ENCODE data around the gene SCLY. TPM values are rescaled to one million over a fixed set of nuclear protein-coding genes. Genes with fewer than 3 reads are reported as not detected.

The SCLY gene
- total and polyA plus RNA-seq, 8 donors, result 5.4 to 12.8 (median 11.4) TPM

DNA sequence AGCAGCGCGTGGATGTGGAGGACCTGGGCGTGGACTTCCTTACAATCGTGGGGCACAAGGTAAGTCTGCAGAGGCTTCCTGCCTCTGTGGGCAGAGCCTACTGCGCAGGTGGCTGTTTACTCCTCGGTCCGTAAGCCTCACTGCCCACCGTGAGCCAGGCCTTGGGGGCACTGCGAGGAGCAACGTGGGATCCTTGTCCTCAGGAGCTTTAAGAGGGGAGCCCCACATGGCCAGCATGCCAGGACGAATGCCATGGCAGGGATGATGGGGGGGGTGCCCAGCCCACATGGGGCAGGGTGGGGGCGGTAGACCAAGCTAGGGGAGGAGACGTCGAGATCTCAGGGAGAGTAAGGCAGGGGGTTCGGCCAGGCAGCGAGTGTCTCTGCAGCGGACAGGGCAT lies 21.4 kb downstream of the SCLY start:
- WGBS, 5 donors, result 91 to 96% (median 94%) methylated on average over 13 to 17 of the region's 17 CpGs
- intact Hi-C loops (cut with DNase I; ENCODE audit: low total_unique reads), result no loop called here

DNA sequence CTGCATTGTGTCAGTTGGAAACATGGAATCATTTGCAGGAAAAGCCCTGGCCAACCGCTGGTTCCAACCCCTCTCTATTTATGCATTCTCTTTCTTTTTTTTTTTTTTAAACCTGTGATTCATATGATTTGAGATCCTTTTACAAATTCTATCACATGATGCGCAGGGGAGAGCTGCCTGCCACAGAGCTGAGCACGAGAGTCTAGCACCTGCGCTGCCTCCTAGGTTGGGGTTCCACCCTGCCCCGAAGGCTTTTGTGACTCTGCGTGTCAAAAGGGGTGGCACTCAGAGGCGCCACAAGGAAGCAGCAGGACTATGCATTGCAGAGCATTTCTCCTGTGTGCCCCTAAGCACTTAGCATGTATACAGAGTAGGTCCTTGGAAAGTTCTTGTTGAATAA lies 22.0 kb downstream of the SCLY start:
- Histone ChIP-seq H3K36me3 (peaks cover 25 to 48% (median 44%) of the 10 kb centered on the region in 4 donors), H3K9me3 (no peaks in the 10 kb centered on the region), H3K4me1 (no peaks in the 10 kb centered on the region), H3K4me3 (no peak overlapping the region), H3K27me3 (no peaks in the 10 kb centered on the region), H3K27ac (no peak overlapping the region)
- peak in 1 of 2 donors; percentile 7 for DNase-seq
- 83 to 97% (median 91%) methylated on average over 7 of the region's 7 CpGs for WGBS, 5 donors
- intact Hi-C loops (cut with DNase I; ENCODE audit: low total_unique reads), result no loop called here
- no peak for TF ChIP-seq EP300 (IDR thresholded peaks at IDR 0.05)
- TF ChIP-seq, protein P1, sequence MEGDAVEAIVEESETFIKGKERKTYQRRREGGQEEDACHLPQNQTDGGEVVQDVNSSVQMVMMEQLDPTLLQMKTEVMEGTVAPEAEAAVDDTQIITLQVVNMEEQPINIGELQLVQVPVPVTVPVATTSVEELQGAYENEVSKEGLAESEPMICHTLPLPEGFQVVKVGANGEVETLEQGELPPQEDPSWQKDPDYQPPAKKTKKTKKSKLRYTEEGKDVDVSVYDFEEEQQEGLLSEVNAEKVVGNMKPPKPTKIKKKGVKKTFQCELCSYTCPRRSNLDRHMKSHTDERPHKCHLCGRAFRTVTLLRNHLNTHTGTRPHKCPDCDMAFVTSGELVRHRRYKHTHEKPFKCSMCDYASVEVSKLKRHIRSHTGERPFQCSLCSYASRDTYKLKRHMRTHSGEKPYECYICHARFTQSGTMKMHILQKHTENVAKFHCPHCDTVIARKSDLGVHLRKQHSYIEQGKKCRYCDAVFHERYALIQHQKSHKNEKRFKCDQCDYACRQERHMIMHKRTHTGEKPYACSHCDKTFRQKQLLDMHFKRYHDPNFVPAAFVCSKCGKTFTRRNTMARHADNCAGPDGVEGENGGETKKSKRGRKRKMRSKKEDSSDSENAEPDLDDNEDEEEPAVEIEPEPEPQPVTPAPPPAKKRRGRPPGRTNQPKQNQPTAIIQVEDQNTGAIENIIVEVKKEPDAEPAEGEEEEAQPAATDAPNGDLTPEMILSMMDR (IDR thresholded peaks at IDR 0.05), result no peak
- no peak for TF ChIP-seq POLR2A (IDR thresholded peaks at IDR 0.05)
- TF ChIP-seq POLR2AphosphoS5 (IDR thresholded peaks at IDR 0.05), result no peak

More for the DNA sequence above, 21.4 kb downstream of the SCLY start:
- DNase-seq, result peak in 1 of 2 donors; percentile 15
- H3K4me1 ChIP-seq, result no peaks in the 10 kb centered on the region
- H3K27ac ChIP-seq, result no peak overlapping the region
- peaks cover 25 to 54% (median 51%) of the 10 kb centered on the region in 4 donors for H3K36me3 ChIP-seq
- no peaks in the 10 kb centered on the region for H3K9me3 ChIP-seq
- H3K27me3 ChIP-seq, result no peaks in the 10 kb centered on the region
- TF ChIP-seq, protein P1 (IDR thresholded peaks at IDR 0.05), result no peak
- TF ChIP-seq POLR2A (IDR thresholded peaks at IDR 0.05) (no peak), POLR2AphosphoS5 (IDR thresholded peaks at IDR 0.05) (no peak), EP300 (IDR thresholded peaks at IDR 0.05) (no peak)
- no peak overlapping the region for H3K4me3 ChIP-seq

DNA sequence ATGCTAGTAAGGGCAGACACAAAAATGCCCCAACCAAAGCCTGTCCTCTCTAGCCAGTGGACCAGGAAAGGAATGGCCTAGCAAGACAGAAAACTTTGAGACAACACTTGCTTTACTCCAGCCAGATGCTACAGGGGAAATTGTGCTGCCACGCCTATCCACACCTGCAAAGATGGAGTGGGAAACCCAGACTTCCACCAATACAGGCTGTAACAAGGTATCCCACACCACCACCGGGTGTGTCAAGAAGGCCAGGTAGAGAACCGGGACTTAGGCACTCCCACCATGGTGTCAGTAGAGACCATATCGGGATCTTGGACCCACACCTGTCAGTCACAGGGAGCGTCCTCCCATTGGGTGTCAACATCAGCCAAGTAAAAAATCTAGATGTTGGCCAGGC lies 23.1 kb downstream of the SCLY start:
- no peaks in the 10 kb centered on the region for H3K27me3 ChIP-seq
- WGBS, 5 donors, result 80 to 100% (median 98%) methylated on average over 5 of the region's 5 CpGs
- H3K9me3 ChIP-seq, result no peaks in the 10 kb centered on the region
- no peaks in the 10 kb centered on the region for H3K4me1 ChIP-seq
- no peak overlapping the region for H3K27ac ChIP-seq
- TF ChIP-seq EP300 (IDR thresholded peaks at IDR 0.05), result no peak
- TF ChIP-seq, protein P1 (IDR thresholded peaks at IDR 0.05), result no peak
- no peak for TF ChIP-seq POLR2AphosphoS5 (IDR thresholded peaks at IDR 0.05)
- TF ChIP-seq POLR2A (IDR thresholded peaks at IDR 0.05), result no peak
- DNase-seq, result peak in 1 of 2 donors; percentile 18
- H3K4me3 ChIP-seq, result no peak overlapping the region
- peaks cover 25 to 48% (median 43%) of the 10 kb centered on the region in 4 donors for H3K36me3 ChIP-seq
- intact Hi-C loops (cut with DNase I; ENCODE audit: low total_unique reads), result no loop called here

DNA sequence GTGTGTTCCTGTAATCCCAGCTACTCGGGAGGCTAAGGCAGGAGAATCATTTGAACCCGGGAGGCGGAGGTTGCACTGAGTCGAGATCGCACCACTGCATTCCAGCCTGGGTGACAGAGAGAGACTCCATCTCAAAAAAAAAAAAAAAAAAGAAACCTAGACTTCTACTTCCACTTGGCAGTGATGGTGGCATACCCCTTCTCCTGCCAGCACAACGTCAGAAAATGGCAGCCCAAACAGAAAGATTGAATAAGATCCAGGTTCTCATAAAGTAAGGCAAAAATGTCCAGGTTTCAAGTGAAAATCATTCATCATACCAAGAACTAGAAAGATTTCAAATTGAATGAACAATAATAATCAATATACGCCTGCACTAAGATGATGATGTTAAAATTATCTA lies 24.0 kb downstream of the SCLY start:
- Histone ChIP-seq H3K4me3 (no peak overlapping the region), H3K4me1 (no peaks in the 10 kb centered on the region), H3K36me3 (peaks cover 25 to 48% (median 43%) of the 10 kb centered on the region in 4 donors), H3K9me3 (no peaks in the 10 kb centered on the region), H3K27ac (no peak overlapping the region), H3K27me3 (no peaks in the 10 kb centered on the region)
- TF ChIP-seq, protein P1 (IDR thresholded peaks at IDR 0.05), result no peak
- TF ChIP-seq POLR2A (IDR thresholded peaks at IDR 0.05), result no peak
- no peak for TF ChIP-seq POLR2AphosphoS5 (IDR thresholded peaks at IDR 0.05)
- TF ChIP-seq EP300 (IDR thresholded peaks at IDR 0.05), result no peak
- DNase-seq, result no peak
- intact Hi-C loops (cut with DNase I; ENCODE audit: low total_unique reads), result no loop called here
- 92 to 96% (median 94%) methylated on average over 7 of the region's 7 CpGs for WGBS, 5 donors
